ENCODE results near the gene TCAF1. TPM values are rescaled to one million over a fixed set of nuclear protein-coding genes. Genes with fewer than 3 reads are reported as not detected.

The TCAF1 gene
- total and polyA plus RNA-seq, 7 donors: 4.3 to 107 (median 19.5) TPM

Other genes with a start within 250 kb of the TCAF1 start
- not detected for gene CTAGE6, start 144.5 kb downstream of the TCAF1 start, total RNA-seq
- gene CTAGE6, start 144.5 kb downstream of the TCAF1 start, polyA plus RNA-seq: not detected
- not detected for gene OR2F2, start 33.1 kb upstream of the TCAF1 start, total RNA-seq
- gene OR2F2, start 33.1 kb upstream of the TCAF1 start, polyA plus RNA-seq: not detected
- gene OR2F1, start 52.7 kb upstream of the TCAF1 start, total RNA-seq: not detected
- gene OR2F1, start 52.7 kb upstream of the TCAF1 start, polyA plus RNA-seq: not detected
- not detected for gene OR6B1, start 98.1 kb upstream of the TCAF1 start, total RNA-seq
- not detected for gene OR6B1, start 98.1 kb upstream of the TCAF1 start, polyA plus RNA-seq
- gene OR2A5, start 146.8 kb upstream of the TCAF1 start, total RNA-seq: not detected
- not detected for gene OR2A5, start 146.8 kb upstream of the TCAF1 start, polyA plus RNA-seq
- gene OR2A25, start 167.6 kb upstream of the TCAF1 start, total RNA-seq: not detected
- not detected for gene OR2A25, start 167.6 kb upstream of the TCAF1 start, polyA plus RNA-seq
- gene OR2A12, start 184.1 kb upstream of the TCAF1 start, total RNA-seq: not detected
- gene OR2A12, start 184.1 kb upstream of the TCAF1 start, polyA plus RNA-seq: not detected
- gene OR2A2, start 207.4 kb upstream of the TCAF1 start, total RNA-seq: not detected
- not detected for gene OR2A2, start 207.4 kb upstream of the TCAF1 start, polyA plus RNA-seq
- not detected for gene OR2A14, start 221.0 kb upstream of the TCAF1 start, total RNA-seq
- not detected for gene OR2A14, start 221.0 kb upstream of the TCAF1 start, polyA plus RNA-seq

All from psoas muscle (tissue), 7 donors.